Peyer's patch (tissue), 4 donors: ENCODE measurements around the gene RMC1. TPM values are rescaled to one million over a fixed set of nuclear protein-coding genes. Genes with fewer than 3 reads are reported as not detected.

Experiments used
- DNase-seq, 3 donors: peaks; one replicate each; pipeline ENCODE4 v3.0.0-alpha.2; 2017 to 2019
- H3K27ac ChIP-seq, 4 donors: fragments of 200-600 bp; sonication (generic); one replicate each; pipeline ENCODE4 v1.5.1; 2016 to 2019
- H3K27me3 ChIP-seq, 2 donors: fragments of 200-600 bp; sonication (generic); one replicate each; pipeline ENCODE4 v1.5.1; 2019
- H3K36me3 ChIP-seq, 3 donors: fragments of 200-600 bp; sonication (generic); one replicate each; pipeline ENCODE4 v1.5.1; 2016 to 2019
- H3K4me1 ChIP-seq, 4 donors: fragments of 200-600 bp; sonication (generic); one replicate each; pipeline ENCODE4 v1.5.1; 2016 to 2019
- H3K4me3 ChIP-seq, 4 donors: fragments of 200-600 bp; sonication (generic); 1 replicate in 3 of 4; 2 replicates in 1 of 4; pipeline ENCODE4 v1.5.1; 2016 to 2019; ENCODE audit warnings: mild to moderate bottlenecking in 1 of 4
- H3K9me3 ChIP-seq, 4 donors: fragments of 200-600 bp; sonication (generic); one replicate each; pipeline ENCODE4 v1.5.1; 2016 to 2019; ENCODE audit warnings: mild to moderate bottlenecking in 1 of 4
- CTCF ChIP-seq, 6 experiments: fragments of 450-650 bp in 4 of 6; fragments of 200-600 bp in 2 of 6; sonication (generic) in 1 of 6; IDR thresholded peaks; one replicate each; pipeline ENCODE4 v1.5.1; 2017 to 2019; ENCODE audit warnings: antibody characterized with exemption in 6 of 6, mild to moderate bottlenecking in 3 of 6, moderate library complexity in 1 of 6
- POLR2A ChIP-seq, 2 donors: fragments of 450-650 bp; IDR thresholded peaks; one replicate each; pipeline ENCODE4 v1.5.1; 2017; ENCODE audit warnings: antibody characterized with exemption in 2 of 2, mild to moderate bottlenecking in 2 of 2, moderate library complexity in 2 of 2
- total RNA-seq, 4 donors: library from RNA; depleted of rRNA; stranded (reverse); fragments of >200 nt; gene quantifications; one replicate each; pipeline ENCODE4 v1.1.0, GENCODE V29; 2016

RMC1 gene
- total RNA-seq, 4 donors from 2014 or later: 15.7 to 42.2 (median 33.9) TPM

GRCh38 chr18:23538001-23538400 is 34.7 kb downstream of the RMC1 start:
- TF ChIP-seq POLR2A (IDR thresholded peaks at IDR 0.05): no peak
- TF ChIP-seq CTCF (IDR thresholded peaks at IDR 0.05): no peak
- H3K4me1 ChIP-seq: peaks cover 0 to 8% (median 4%) of the 10 kb centered on the region in 4 donors
- no peak overlapping the region for H3K27ac ChIP-seq

GRCh38 chr18:23538870-23539269 is 35.6 kb downstream of the RMC1 start:
- Histone ChIP-seq H3K4me1 (peaks cover 0 to 8% (median 4%) of the 10 kb centered on the region in 4 donors), H3K4me3 (no peak overlapping the region), H3K27me3 (no peaks in the 10 kb centered on the region), H3K27ac (no peak overlapping the region), H3K36me3 (peaks cover 0 to 99% (median 0%) of the 10 kb centered on the region in 3 donors), H3K9me3 (no peaks in the 10 kb centered on the region)
- DNase-seq: no peak
- no peak for TF ChIP-seq POLR2A (IDR thresholded peaks at IDR 0.05)
- TF ChIP-seq CTCF (IDR thresholded peaks at IDR 0.05): no peak

More at GRCh38 chr18:23538001-23538400, 34.7 kb downstream of the RMC1 start:
- no peak for DNase-seq
- no peaks in the 10 kb centered on the region for H3K27me3 ChIP-seq
- H3K4me3 ChIP-seq: no peak overlapping the region
- H3K36me3 ChIP-seq: peaks cover 0 to 99% (median 0%) of the 10 kb centered on the region in 3 donors
- no peaks in the 10 kb centered on the region for H3K9me3 ChIP-seq

- H3K4me1 ChIP-seq: peaks cover 0 to 8% (median 4%) of the 10 kb centered on the region in 4 donors
- H3K27ac ChIP-seq: no peak overlapping the region
- TF ChIP-seq POLR2A (IDR thresholded peaks at IDR 0.05) (no peak), CTCF (IDR thresholded peaks at IDR 0.05) (no peak)
- peaks cover 0 to 99% (median 2%) of the 10 kb centered on the region in 3 donors for H3K36me3 ChIP-seq
- no peak for DNase-seq
- no peaks in the 10 kb centered on the region for H3K9me3 ChIP-seq
- no peaks in the 10 kb centered on the region for H3K27me3 ChIP-seq
- no peak overlapping the region for H3K4me3 ChIP-seq
Observed at GRCh38 chr18:23539296-23539695, 36.0 kb downstream of the RMC1 start.

GRCh38 chr18:23539911-23540525 is 36.7 kb downstream of the RMC1 start:
- no peak for TF ChIP-seq POLR2A (IDR thresholded peaks at IDR 0.05)
- no peak for TF ChIP-seq CTCF (IDR thresholded peaks at IDR 0.05)
- Histone ChIP-seq H3K4me1 (peaks cover 0 to 8% (median 4%) of the 10 kb centered on the region in 4 donors), H3K36me3 (peaks cover 0 to 99% (median 3%) of the 10 kb centered on the region in 3 donors)

GRCh38 chr18:23540867-23541266 is 37.6 kb downstream of the RMC1 start:
- peak in 1 of 3 donors; percentile 31 for DNase-seq

More at GRCh38 chr18:23539911-23540525, 36.7 kb downstream of the RMC1 start:
- no peak for DNase-seq
- no peaks in the 10 kb centered on the region for H3K27me3 ChIP-seq
- H3K4me3 ChIP-seq: no peak overlapping the region
- H3K9me3 ChIP-seq: no peaks in the 10 kb centered on the region
- peak overlapping the region in 1 of 4 donors; percentile 24 for H3K27ac ChIP-seq

More at GRCh38 chr18:23540867-23541266, 37.6 kb downstream of the RMC1 start:
- peak overlapping the region in 1 of 4 donors; percentile 21 for H3K27ac ChIP-seq
- TF ChIP-seq CTCF (IDR thresholded peaks at IDR 0.05) (no peak), POLR2A (IDR thresholded peaks at IDR 0.05) (no peak)
- peaks cover 0 to 8% (median 4%) of the 10 kb centered on the region in 4 donors for H3K4me1 ChIP-seq
- no peak overlapping the region for H3K4me3 ChIP-seq
- no peaks in the 10 kb centered on the region for H3K27me3 ChIP-seq
- H3K36me3 ChIP-seq: peaks cover 0 to 93% (median 3%) of the 10 kb centered on the region in 3 donors
- no peaks in the 10 kb centered on the region for H3K9me3 ChIP-seq
